ENCODE results near the gene CBLB. TPM values are rescaled to one million over a fixed set of nuclear protein-coding genes. Genes with fewer than 3 reads are reported as not detected.

The CBLB gene
- total RNA-seq, 4 donors from 2014 or later: 154 to 177 (median 169) TPM

- peak overlapping the region in 2 of 4 donors; percentile 65 to 99 for H3K27ac ChIP-seq
- H3K36me3 ChIP-seq: peaks cover 0 to 32% (median 0%) of the 10 kb centered on the region in 3 donors
- peaks cover 0 to 67% (median 12%) of the 10 kb centered on the region in 4 donors for H3K4me1 ChIP-seq
- H3K27me3 ChIP-seq: no peaks in the 10 kb centered on the region
- no peaks in the 10 kb centered on the region for H3K9me3 ChIP-seq
- DNase-seq (ENCODE audit: low spot score in 2 of 2): no peak
- TF ChIP-seq CTCF (IDR thresholded peaks at IDR 0.05): no peak
- TF ChIP-seq POLR2A (IDR thresholded peaks at IDR 0.05): no peak
- H3K4me3 ChIP-seq: peak overlapping the region in 1 of 4 donors; percentile 91
- WGBS, 2 donors: 75 to 83% methylated on average over 4 of the region's 4 CpGs
Observed at GRCh38 chr3:105864212-105864611, 4.6 kb downstream of the CBLB start.

DNA sequence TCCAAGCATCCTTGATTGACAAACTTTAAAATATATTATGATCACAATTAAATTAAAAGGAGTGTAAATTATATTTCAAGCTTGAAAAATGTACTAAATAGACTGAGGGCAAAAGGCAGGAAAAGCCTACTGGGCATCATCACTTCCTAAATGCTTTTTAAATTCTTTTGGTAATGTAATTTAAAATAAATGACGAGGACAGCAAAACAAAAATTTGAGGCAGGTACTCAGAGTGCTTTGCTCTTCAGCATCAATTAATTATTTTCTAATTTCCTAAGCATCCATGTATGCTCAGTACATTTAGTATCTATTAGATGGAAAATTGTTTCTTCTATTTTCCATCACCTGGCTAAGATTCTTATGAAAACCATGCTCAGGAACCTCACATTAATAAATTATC lies 5.2 kb downstream of the CBLB start:
- H3K4me3 ChIP-seq: peak overlapping the region in 1 of 4 donors; percentile 91

DNA sequence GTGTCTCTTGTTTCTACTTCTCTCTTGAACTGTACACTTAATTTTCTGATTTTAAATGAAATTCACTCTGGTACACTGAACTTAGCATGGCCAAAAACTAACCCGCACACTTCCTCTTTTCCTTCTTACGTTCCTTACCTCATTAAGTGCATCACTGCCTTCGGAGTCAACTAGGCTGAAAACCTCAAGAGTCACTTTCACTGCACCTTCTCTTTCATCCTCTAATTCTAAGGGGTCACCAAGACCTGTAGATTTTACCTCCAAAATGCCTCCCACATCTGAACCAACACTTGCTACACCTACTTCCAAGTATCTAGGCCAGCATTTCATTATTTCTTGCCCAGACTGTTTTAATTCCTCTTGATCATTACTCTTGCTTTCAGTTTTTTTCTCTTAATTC lies 6.6 kb downstream of the CBLB start:
- DNase-seq (ENCODE audit: low spot score in 2 of 2): no peak
- peaks cover 0 to 52% (median 0%) of the 10 kb centered on the region in 3 donors for H3K36me3 ChIP-seq
- no peak overlapping the region for H3K4me3 ChIP-seq

More for the DNA sequence above, 5.2 kb downstream of the CBLB start:
- peaks cover 0 to 38% (median 0%) of the 10 kb centered on the region in 3 donors for H3K36me3 ChIP-seq
- 90 to 91% methylated on average over 1 of the region's 1 CpG for WGBS, 2 donors
- H3K27me3 ChIP-seq: no peaks in the 10 kb centered on the region
- peaks cover 0 to 67% (median 12%) of the 10 kb centered on the region in 4 donors for H3K4me1 ChIP-seq
- no peak for DNase-seq (ENCODE audit: low spot score in 2 of 2)
- H3K27ac ChIP-seq: peak overlapping the region in 1 of 4 donors; percentile 99
- H3K9me3 ChIP-seq: no peaks in the 10 kb centered on the region
- TF ChIP-seq CTCF (IDR thresholded peaks at IDR 0.05) (no peak), EP300 (IDR thresholded peaks at IDR 0.05) (no peak), POLR2A (IDR thresholded peaks at IDR 0.05) (no peak)

GRCh38 chr3:105860641-105861040 lies 8.2 kb downstream of the CBLB start:
- H3K9me3 ChIP-seq: no peaks in the 10 kb centered on the region
- peaks cover 0 to 54% (median 0%) of the 10 kb centered on the region in 3 donors for H3K36me3 ChIP-seq
- WGBS, 2 donors: 51 to 60% methylated on average over 1 of the region's 1 CpG
- H3K4me3 ChIP-seq: no peak overlapping the region
- no peak for DNase-seq (ENCODE audit: low spot score in 2 of 2)
- peak overlapping the region in 2 of 4 donors; percentile 41 to 50 for H3K27ac ChIP-seq
- peaks cover 0 to 69% (median 7%) of the 10 kb centered on the region in 4 donors for H3K4me1 ChIP-seq
- no peaks in the 10 kb centered on the region for H3K27me3 ChIP-seq
- TF ChIP-seq CTCF (IDR thresholded peaks at IDR 0.05) (no peak), EP300 (IDR thresholded peaks at IDR 0.05) (no peak), POLR2A (IDR thresholded peaks at IDR 0.05) (no peak)

More for the DNA sequence above, 6.6 kb downstream of the CBLB start:
- Histone ChIP-seq H3K4me1 (peaks cover 0 to 80% (median 12%) of the 10 kb centered on the region in 4 donors), H3K27me3 (no peaks in the 10 kb centered on the region), H3K27ac (no peak overlapping the region), H3K9me3 (no peaks in the 10 kb centered on the region)
- TF ChIP-seq POLR2A (IDR thresholded peaks at IDR 0.05) (no peak), EP300 (IDR thresholded peaks at IDR 0.05) (no peak), CTCF (IDR thresholded peaks at IDR 0.05) (no peak)
- 89 to 91% methylated on average over 3 of the region's 3 CpGs for WGBS, 2 donors

DNA sequence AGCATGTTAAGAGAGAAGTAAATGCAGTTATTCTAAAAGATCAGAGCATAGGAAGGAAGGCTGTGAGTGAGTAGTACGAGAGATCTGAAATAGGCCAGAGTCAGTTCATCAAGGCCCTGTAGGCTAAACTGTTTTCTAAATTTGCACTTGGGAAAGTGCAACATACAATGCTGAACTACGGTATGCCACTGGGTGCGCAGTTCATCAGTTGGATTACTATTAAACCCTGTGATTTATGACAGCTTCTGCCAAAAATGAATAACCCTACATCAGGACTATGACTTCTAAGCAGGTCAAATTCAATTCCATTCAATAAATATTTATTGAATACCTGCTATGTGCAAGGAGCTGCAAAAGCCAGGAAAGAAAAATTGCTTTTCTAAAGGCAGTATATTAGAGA lies 10.8 kb downstream of the CBLB start:
- Histone ChIP-seq H3K27ac (no peak overlapping the region), H3K4me3 (no peak overlapping the region), H3K36me3 (peaks cover 0 to 71% (median 0%) of the 10 kb centered on the region in 3 donors), H3K4me1 (peaks cover 0 to 45% (median 6%) of the 10 kb centered on the region in 4 donors), H3K27me3 (no peaks in the 10 kb centered on the region), H3K9me3 (no peaks in the 10 kb centered on the region)
- DNase-seq (ENCODE audit: low spot score in 2 of 2): no peak
- TF ChIP-seq POLR2A (IDR thresholded peaks at IDR 0.05) (no peak), CTCF (IDR thresholded peaks at IDR 0.05) (no peak), EP300 (IDR thresholded peaks at IDR 0.05) (no peak)
- WGBS, 2 donors: 94 to 95% methylated on average over 3 of the region's 3 CpGs

Data from tibial nerve (tissue), 4 donors.